GM21381 (cell line): ENCODE data around the gene CREB5.
A peak's percentile ranks its signal among the peaks of the same experiment; 100 is the strongest.

ENCODE experiments used
- ATAC-seq: cut with Tn5 transposase; IDR thresholded peaks from one replicate; pipeline ENCODE4 v1.9.1; 2021; ENCODE audit warnings: mild to moderate bottlenecking, moderate library complexity; ENCODE audit not compliant: unreplicated experiment

Gene CREB5

GRCh38 chr7:28700790-28701203 is 288.5 kb downstream of the CREB5 start:
- ATAC-seq, result no peak

DNA sequence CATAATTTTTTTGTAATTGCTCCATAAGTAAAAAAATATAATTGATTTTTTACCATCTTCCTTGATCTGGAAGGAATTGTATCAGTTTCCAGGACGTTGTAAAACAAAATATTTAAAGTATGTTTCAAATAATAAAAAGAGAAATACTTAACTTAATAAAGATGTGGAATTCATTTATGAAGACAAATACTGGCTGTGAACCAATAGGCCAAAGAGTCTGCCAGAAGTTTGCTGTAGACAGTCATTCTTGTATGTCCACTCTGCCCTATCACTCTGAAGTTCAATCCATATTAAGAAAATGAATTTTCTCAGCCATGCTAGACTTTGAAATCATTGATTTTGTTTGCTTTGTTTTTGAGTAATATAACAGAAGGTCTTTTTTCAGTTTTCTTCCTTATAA is 289.4 kb downstream of the CREB5 start:
- ATAC-seq, result no peak

DNA sequence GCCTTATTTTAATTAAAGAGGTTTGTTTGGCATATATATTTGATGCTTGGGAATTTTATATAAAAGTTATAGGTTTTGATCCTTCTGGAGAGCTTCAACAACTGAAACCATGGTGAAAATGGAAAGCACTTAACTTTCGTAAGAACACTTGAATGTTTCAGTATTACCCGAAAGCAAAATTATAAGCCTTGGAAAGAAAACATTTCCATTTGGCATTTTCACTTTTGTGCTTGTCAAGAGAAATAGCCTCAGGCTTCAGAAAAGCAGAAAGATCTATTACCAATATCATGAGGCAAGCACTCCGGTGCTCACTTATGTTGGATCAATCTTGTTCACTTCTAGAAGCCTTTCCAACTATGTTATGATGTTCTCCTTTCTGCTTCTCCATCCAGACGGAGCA is 289.9 kb downstream of the CREB5 start:
- ATAC-seq, result no peak

DNA sequence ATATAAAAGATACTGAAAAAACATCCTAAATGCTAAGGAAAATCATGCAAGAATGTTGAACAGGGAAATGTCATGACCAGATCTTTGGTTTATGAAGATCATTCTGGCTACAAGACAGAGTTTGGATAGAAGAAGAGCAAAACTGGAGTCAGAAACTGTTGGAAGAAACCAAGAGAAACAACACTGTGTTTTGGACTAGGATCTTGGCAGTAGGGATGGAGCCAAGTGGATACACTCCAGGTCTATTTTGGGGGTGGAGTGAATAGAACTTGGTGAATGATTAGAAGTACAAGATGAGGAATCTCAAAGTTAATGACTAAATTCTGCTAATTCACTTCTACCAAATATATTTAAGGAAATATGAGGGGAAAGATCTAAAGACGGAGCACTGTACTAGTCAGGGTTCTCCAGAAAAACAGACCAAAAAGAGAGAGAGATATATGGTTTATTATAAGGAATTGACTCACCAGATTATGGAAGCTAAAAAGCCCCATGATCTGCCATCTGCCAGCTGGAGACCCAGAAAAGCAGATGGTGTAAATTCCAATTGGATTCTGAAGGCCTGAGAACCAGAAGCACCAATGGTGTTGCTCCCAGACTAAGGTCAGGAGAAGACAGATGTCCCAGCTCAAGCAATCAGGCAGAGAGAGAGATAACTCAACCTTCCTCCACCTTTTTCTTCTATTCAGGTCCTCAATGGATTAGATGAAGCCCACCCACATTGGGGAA is 290.9 kb downstream of the CREB5 start:
- ATAC-seq, result no peak

DNA sequence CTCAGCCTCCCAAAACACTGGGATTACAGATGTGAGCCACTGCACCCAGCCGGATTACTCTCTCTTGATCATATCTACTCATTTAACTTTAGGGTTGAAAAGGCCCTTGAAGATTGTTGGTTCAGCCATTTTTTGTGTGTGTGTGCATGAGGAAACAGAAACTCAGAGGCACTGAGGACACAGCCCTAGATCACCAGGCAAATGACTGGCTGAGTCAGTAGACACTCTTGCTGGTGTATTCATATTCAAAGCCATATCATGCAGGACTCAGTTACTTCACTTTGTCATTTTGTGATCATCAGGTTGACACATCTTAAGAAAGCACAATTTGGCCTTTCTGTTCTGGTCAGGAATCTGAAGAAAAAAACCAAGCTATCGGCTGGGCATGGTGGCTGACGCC is 292.4 kb downstream of the CREB5 start:
- ATAC-seq, result no peak

GRCh38 chr7:28705350-28705749 is 293.0 kb downstream of the CREB5 start:
- ATAC-seq, result peak; percentile 85

DNA sequence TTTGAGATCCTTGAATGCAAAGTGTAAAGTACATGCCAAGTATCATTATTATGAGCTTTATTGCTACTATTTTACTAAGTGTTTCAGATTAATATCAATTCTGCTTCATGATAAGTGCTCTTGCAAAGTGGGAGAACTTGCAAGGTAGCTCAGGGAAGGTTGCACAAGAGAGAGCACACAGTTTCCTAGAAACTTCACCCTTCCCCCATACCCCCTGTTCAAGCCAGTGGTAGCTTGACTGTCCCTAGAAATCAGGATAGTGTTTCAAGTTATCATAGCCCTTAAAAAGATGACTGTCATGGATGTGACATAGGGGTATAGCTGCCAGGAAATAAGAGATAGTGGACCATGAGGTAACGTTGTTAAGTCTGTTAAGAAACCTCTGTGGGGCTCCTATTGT is 294.3 kb downstream of the CREB5 start:
- no peak for ATAC-seq

GRCh38 chr7:28707291-28707690 is 295.0 kb downstream of the CREB5 start:
- ATAC-seq, result no peak

DNA sequence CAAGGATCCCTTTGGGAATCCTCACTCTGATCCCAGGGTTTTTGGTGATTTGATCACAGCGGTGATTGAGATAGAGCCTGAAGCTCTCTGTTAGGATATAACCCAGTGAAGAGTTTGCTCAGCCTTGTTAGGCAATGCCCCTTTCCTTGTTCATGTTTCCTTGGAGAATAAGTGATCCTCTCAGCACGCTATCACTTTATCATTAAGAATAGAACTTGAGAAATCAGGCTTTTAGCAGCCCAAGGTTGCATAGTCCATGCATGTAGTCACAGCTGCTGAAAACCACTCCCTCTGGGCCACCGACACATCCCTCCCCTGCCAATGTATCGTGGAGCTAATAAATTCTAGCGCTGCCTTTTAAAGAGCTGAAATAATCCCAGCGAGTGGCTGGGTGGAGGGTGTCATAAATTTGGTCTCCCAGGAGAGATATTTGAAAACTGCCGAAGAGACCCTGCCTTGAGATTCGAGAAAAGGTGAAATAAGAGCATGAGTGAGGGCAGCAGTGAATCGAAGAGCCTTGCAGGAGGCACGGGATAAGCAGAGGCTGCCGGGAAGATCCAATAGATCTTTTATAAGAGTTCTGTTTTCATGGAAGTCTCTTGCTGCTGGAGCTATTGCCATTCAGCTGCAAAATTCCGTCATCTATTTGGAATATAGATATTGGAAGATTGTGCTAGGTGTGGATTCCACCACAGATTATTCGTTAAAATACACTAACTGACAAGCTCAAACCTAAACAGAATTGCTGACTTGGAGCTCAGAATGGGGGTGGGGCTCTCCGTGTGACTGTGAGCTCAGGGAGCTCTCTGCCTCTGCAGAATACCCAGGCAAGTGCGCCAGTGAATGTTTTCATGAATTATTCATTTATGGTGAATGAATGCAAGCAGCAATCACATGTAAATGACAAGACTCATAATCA is 296.0 kb downstream of the CREB5 start:
- no peak for ATAC-seq

DNA sequence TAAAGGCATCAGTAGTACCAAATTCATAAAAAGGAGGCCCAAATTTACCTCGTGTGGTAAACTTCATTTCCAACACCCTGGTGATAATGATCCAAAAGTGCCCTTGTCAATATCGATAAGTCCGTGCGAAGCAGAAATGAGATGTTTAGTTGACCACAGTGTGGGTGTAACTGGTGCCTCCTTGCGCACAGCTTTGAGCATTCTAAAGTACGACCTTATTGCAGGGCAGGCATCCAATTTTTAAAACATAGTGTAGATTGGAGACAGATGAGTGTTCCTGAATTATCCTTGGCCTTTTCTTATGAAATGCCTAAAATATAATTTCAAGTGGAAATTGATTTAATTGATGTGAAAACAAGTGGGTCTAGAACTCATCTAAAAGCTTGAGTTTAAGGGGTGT is 297.4 kb downstream of the CREB5 start:
- ATAC-seq, result no peak

GRCh38 chr7:28711114-28711513 is 298.8 kb downstream of the CREB5 start:
- no peak for ATAC-seq

DNA sequence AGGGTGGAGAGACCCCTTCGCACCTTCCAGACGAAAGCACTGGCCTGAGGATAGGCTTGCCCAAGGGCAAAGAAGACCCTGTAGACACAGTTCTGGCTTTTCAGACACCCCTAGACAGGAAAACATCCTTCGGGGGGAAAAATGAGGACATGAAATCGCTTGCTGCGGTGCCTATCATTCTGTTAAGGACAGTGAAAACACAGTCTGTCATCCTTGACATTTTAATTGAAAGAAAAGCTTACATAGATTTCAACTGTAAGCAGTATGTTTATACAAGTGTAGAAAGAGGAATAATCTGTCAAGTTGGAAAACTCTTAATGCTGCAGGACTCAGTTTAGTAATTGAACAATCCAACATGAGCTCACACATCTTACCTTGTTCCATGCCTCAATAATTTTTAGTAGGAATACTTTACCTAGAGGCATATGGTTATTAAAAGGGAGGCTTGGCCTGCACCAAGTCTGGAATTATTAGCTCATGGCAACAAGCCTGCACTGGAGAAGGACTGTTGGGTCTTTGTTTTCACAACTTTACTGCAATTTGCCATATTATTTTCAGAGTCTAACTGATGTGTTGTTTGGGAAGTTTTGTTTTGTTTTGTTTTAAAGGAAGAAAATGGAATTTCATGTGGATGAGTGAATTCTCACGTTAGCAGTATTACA is 302.3 kb downstream of the CREB5 start:
- ATAC-seq, result no peak

GRCh38 chr7:28717445-28718054 is 305.2 kb downstream of the CREB5 start:
- no peak for ATAC-seq

DNA sequence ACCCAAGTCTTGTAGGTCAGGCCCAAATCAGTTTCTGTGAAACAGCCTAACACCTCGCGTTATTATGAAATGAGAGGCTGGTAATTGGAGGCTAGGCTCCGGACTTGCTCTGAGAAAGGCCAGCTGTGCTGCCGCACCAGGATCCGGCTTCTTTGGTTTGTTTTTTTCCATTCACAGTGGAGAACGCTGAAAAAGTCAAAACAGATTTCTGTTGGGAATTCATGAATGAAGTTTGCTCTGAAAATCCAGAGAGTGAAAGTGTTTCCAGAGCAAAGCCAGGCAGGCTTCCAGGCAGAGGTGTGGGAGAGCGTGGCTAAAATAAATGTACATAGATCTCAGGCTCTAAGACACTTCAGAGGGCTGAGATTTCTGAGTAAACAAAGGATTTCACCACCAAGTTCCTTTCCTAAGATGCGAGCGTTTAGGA is 305.8 kb downstream of the CREB5 start:
- ATAC-seq, result no peak

DNA sequence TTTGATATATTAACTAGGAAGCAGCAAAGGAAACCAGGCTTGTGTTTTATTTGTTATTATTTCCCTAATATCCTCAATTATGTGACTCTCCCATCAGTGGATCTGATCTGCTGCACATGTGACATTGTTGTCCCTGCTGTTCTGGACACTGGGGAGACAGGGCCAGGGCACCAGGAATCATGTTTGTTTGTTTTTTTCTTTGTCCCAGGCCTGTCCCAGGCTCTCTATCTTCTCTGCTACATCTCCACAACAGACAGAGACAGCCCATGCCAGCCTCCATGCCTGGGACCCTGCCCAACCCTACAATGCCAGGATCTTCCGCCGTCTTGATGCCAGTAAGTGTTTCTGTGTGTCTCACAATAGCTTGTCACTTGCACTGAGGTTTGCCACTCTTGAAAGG is 306.2 kb downstream of the CREB5 start:
- ATAC-seq, result no peak

GRCh38 chr7:28722684-28723083 is 310.4 kb downstream of the CREB5 start:
- no peak for ATAC-seq

DNA sequence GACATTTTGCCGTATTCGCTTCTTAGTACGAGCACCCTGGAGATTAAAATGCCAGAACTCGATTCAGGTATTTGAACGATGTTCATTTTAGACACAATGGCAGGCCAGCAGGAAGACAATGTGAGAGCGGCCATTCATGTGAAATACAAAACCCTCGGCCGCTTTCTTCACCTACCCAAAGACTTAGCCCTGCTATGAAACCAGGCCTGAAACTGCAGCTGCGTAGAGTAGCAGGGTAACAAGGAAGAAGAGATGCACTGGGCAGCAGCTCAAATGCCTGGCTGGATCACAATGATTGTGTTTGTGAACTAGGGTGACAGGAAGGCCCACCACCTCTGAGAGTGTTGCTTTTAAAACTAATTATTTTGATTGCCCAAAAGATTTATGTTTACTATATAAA is 311.0 kb downstream of the CREB5 start:
- no peak for ATAC-seq

- no peak for ATAC-seq
These were observed 312.2 kb downstream of the CREB5 start for GRCh38 chr7:28724563-28724962.

- no peak for ATAC-seq
These were observed 312.8 kb downstream of the CREB5 start for GRCh38 chr7:28725045-28725642.

DNA sequence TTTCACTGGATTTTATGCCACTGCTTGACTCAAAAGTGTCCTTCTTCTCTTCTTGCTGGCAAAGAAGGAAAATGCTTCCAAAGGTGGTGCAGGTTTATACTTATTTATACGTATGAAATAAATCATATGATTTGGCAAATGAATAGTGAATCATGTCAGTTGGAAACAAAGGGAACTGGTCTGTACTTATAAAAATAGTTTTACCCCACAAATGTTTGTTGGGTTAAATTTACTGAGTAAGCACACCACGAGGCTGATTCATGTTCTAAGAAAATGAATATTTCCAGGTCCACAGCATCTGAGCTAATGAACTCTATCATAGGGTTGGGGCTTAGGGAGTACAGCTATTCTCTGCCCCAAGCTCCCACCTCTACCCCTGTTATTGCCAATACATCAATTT is 313.6 kb downstream of the CREB5 start:
- ATAC-seq, result no peak

GRCh38 chr7:28726555-28726954 is 314.2 kb downstream of the CREB5 start:
- no peak for ATAC-seq
